IMR-90 (cell line): ENCODE measurements around the gene CREB5. TPM values are rescaled to one million over a fixed set of nuclear protein-coding genes. Genes with fewer than 3 reads are reported as not detected.

Source experiments
- ATAC-seq: fragments of 200-7000 bp; cut with Tn5 transposase; 2 replicates; pipeline ENCODE4 v1.9.1; 2020; ENCODE audit warnings: low read depth, mild to moderate bottlenecking, moderate library complexity
- BruUV-seq: library from RNA; stranded (reverse); fragments of 400-500 nt; replicated peaks from 2 replicates; lab custom pipeline; 2021; lab: Mats Ljungman, UMichigan
- CTCF ChIA-PET: fragments of 300-600 bp; formaldehyde crosslinking; extraction: SDS; loops from one replicate; lab custom pipeline; 2021; ENCODE audit warnings: antibody characterized with exemption; lab: Yijun Ruan, JAX
- POLR2A ChIA-PET: fragments of 300-600 bp; sonication (Branson Sonifier 250); formaldehyde crosslinking; loops from one replicate; lab custom pipeline; 2022; ENCODE audit warnings: antibody characterized with exemption; ENCODE audit not compliant: unreplicated experiment; lab: Charles Lee
- DNase-seq: peaks from one replicate; pipeline ENCODE4 v3.0.0; 2013
- H2AFZ ChIP-seq: replicated peaks from 2 replicates; pipeline ENCODE3; 2013; ENCODE audit warnings: low read length, mild to moderate bottlenecking; ENCODE audit not compliant: poor library complexity
- H2AK5ac ChIP-seq: 2 replicates; pipeline ENCODE4 v1.6.1; 2013; ENCODE audit warnings: low read depth, low read length, inconsistent platforms
- H2AK9ac ChIP-seq: replicated peaks from 2 replicates; pipeline ENCODE3; 2013; ENCODE audit warnings: mild to moderate bottlenecking, low read depth, low read length, moderate library complexity; ENCODE audit not compliant: poor library complexity
- H2BK120ac ChIP-seq: 2 replicates; pipeline ENCODE4 v1.6.1; 2013; ENCODE audit warnings: low read depth, low read length, inconsistent platforms
- H2BK15ac ChIP-seq: 3 replicates; pipeline ENCODE4 v1.6.1; 2013; ENCODE audit warnings: low read depth, low read length, inconsistent platforms
- H2BK20ac ChIP-seq: 2 replicates; pipeline ENCODE4 v1.6.1; 2013; ENCODE audit warnings: low read depth, mild to moderate bottlenecking, inconsistent platforms, low read length, moderate library complexity
- H2BK5ac ChIP-seq: 2 replicates; pipeline ENCODE4 v1.6.1; 2013; ENCODE audit warnings: mild to moderate bottlenecking, low read depth, low read length, inconsistent platforms; ENCODE audit not compliant: poor library complexity, severe bottlenecking
- H3K14ac ChIP-seq: replicated peaks from 2 replicates; pipeline ENCODE4 v1.6.1; 2013; ENCODE audit warnings: low read depth, low read length, inconsistent platforms
- H3K18ac ChIP-seq: 2 replicates; pipeline ENCODE4 v1.6.1; 2013; ENCODE audit warnings: low read depth, low read length, control low read depth
- H3K23ac ChIP-seq: 2 replicates; pipeline ENCODE4 v1.6.1; 2013; ENCODE audit warnings: low read depth, low read length, inconsistent platforms
- H3K27ac ChIP-seq: 2 replicates; pipeline ENCODE4 v1.5.1; 2013; ENCODE audit warnings: mild to moderate bottlenecking, control low read depth, low read length; ENCODE audit not compliant: insufficient read depth
- H3K27me3 ChIP-seq: 2 replicates; pipeline ENCODE4 v1.6.1; 2013; ENCODE audit warnings: low read length; ENCODE audit not compliant: control insufficient read depth, insufficient read depth
- H3K36me3 ChIP-seq: 2 replicates; pipeline ENCODE4 v1.6.1; 2013; ENCODE audit warnings: low read length, mixed read lengths; ENCODE audit not compliant: control insufficient read depth, insufficient read depth
- H3K4ac ChIP-seq: 2 replicates; pipeline ENCODE4 v1.6.1; 2013; ENCODE audit warnings: low read depth, low read length, inconsistent platforms
- H3K4me1 ChIP-seq: 2 replicates; pipeline ENCODE4 v1.6.1; 2013; ENCODE audit warnings: low read length, mixed read lengths; ENCODE audit not compliant: control insufficient read depth, insufficient read depth
- H3K4me2 ChIP-seq: 2 replicates; pipeline ENCODE4 v1.6.1; 2013; ENCODE audit warnings: low read depth, mild to moderate bottlenecking, control low read depth, low read length, moderate library complexity
- H3K4me3 ChIP-seq: 2 replicates; pipeline ENCODE4 v1.5.1; 2013; ENCODE audit warnings: low read depth, mild to moderate bottlenecking, control low read depth, low read length, moderate library complexity; ENCODE audit not compliant: insufficient read depth
- H3K56ac ChIP-seq: 2 replicates; pipeline ENCODE4 v1.6.1; 2013; ENCODE audit warnings: low read length, inconsistent platforms; ENCODE audit not compliant: insufficient read depth; ENCODE audit errors: extremely low read depth
- H3K79me1 ChIP-seq, 2 experiments: 2 replicates each; pipeline ENCODE4 v1.6.1; 2013; ENCODE audit warnings: low read length in 2 of 2, inconsistent platforms in 1 of 2, low read depth in 1 of 2
- H3K9ac ChIP-seq: 2 replicates; pipeline ENCODE4 v1.6.1; 2013; ENCODE audit warnings: low read depth, low read length, control low read depth
- H3K9me1 ChIP-seq: 2 replicates; pipeline ENCODE4 v1.6.1; 2013; ENCODE audit warnings: low read length, inconsistent platforms; ENCODE audit not compliant: insufficient read depth
- H3K9me3 ChIP-seq: 2 replicates; pipeline ENCODE4 v1.6.1; 2013; ENCODE audit warnings: low read length; ENCODE audit not compliant: control insufficient read depth, insufficient read depth
- H4K20me1 ChIP-seq: 2 replicates; pipeline ENCODE4 v1.6.1; 2013; ENCODE audit warnings: low read length, inconsistent platforms; ENCODE audit not compliant: insufficient read depth
- H4K5ac ChIP-seq: 2 replicates; pipeline ENCODE4 v1.6.1; 2013; ENCODE audit warnings: mild to moderate bottlenecking, low read depth, low read length, control low read depth
- H4K8ac ChIP-seq, 2 experiments: 2 replicates each; pipeline ENCODE4 v1.6.1; 2013; ENCODE audit warnings: low read depth in 2 of 2, low read length in 2 of 2, control low read depth in 1 of 2, inconsistent platforms in 1 of 2
- H4K91ac ChIP-seq: 2 replicates; pipeline ENCODE4 v1.6.1; 2013; ENCODE audit warnings: low read depth, low read length, inconsistent platforms; ENCODE audit not compliant: insufficient read depth
- BHLHE40 ChIP-seq: fragments of 150-350 bp; IDR thresholded peaks from 2 replicates; pipeline ENCODE4 v1.6.1; 2016; ENCODE audit warnings: mild to moderate bottlenecking, low read depth, low read length
- CEBPB ChIP-seq: IDR thresholded peaks from 2 replicates; pipeline ENCODE4 v1.6.1; 2012; ENCODE audit warnings: low read depth, low read length, improper control_type of control experiment
- FOS ChIP-seq: fragments of 150-350 bp; IDR thresholded peaks from 2 replicates; pipeline ENCODE4 v1.6.1; 2016; ENCODE audit warnings: low read depth, low read length
- MAFK ChIP-seq: IDR thresholded peaks from 2 replicates; pipeline ENCODE4 v1.6.1; 2012; ENCODE audit warnings: low read depth, low read length, improper control_type of control experiment
- MAZ ChIP-seq: IDR thresholded peaks from 2 replicates; pipeline ENCODE4 v1.6.1; 2012; ENCODE audit warnings: low read depth, mild to moderate bottlenecking, low read length, improper control_type of control experiment, moderate library complexity, borderline replicate concordance
- MXI1 ChIP-seq: IDR thresholded peaks from 2 replicates; pipeline ENCODE4 v1.6.1; 2012; ENCODE audit warnings: low read depth, mild to moderate bottlenecking, low read length, moderate library complexity, borderline replicate concordance
- POLR2A ChIP-seq: IDR thresholded peaks from 2 replicates; pipeline ENCODE4 v1.6.1; 2012; ENCODE audit warnings: mild to moderate bottlenecking, low read depth, low read length
- RCOR1 ChIP-seq: IDR thresholded peaks from 2 replicates; pipeline ENCODE4 v1.6.1; 2012; ENCODE audit warnings: mild to moderate bottlenecking, low read length, improper control_type of control experiment; ENCODE audit not compliant: insufficient replicate concordance
- RFX5 ChIP-seq: IDR thresholded peaks from 2 replicates; pipeline ENCODE4 v1.8.0; 2012; ENCODE audit warnings: low read depth, mild to moderate bottlenecking, low read length, moderate library complexity
- WGBS, 2 experiments: methylation state at CpG; one replicate each; pipeline versions ENCODE4 v1.1.5 to v1.1.7; 2013; ENCODE audit warnings: missing lambda C conversion rate in 2 of 2; ENCODE audit not compliant: insufficient read length in 1 of 2; ENCODE audit errors: extremely low coverage in 2 of 2; 5-methylcytosine and 5-hydroxymethylcytosine counted together
- dilution Hi-C: fragments of 300-500 bp; cut with HindIII; formaldehyde crosslinking; loops from one replicate; pipeline ENCODE4 v1.14.3; 2018; ENCODE audit warnings: low sequenced_read_pairs; ENCODE audit not compliant: unreplicated experiment
- in situ Hi-C: fragments of 300-500 bp; cut with MboI; formaldehyde crosslinking; loops from 3 replicates; pipeline ENCODE4 v1.14.3; 2019; ENCODE audit warnings: low sequenced_read_pairs, inconsistent platforms, mixed read lengths
- intact Hi-C: fragments of 100-400 bp; cut with micrococcal nuclease; formaldehyde crosslinking; loops from 2 replicates; pipeline ENCODE4 v1.10.0; 2022
- polyA plus RNA-seq, 3 experiments: library from polyadenylated mRNA; depleted of rRNA; stranded (reverse); fragments of >200 nt; gene quantifications; 2 replicates each; pipeline ENCODE4 v1.2.3, GENCODE V29; 2012; ENCODE audit warnings: low replicate concordance in 1 of 3
- total RNA-seq: library from RNA; depleted of rRNA; stranded (reverse); fragments of >200 nt; gene quantifications from 2 replicates; pipeline ENCODE4 v1.2.3, GENCODE V29; 2012
- TF ChIP-seq, protein P1 (sequence below): fragments of 150-350 bp; IDR thresholded peaks from 2 replicates; pipeline ENCODE4 v1.6.1; 2017; ENCODE audit warnings: mild to moderate bottlenecking, antibody characterized with exemption, low read length, low read depth
- TF ChIP-seq, protein P2 (sequence below): fragments of 150-350 bp; IDR thresholded peaks from 2 replicates; pipeline ENCODE4 v1.6.1; 2016; ENCODE audit warnings: low read depth, mild to moderate bottlenecking, low read length, moderate library complexity, borderline replicate concordance

The CREB5 gene
- total and polyA plus RNA-seq, 2 of the 4 experiments (the other 2 are of a cell fraction) = 7.3 to 13.1 TPM

DNA sequence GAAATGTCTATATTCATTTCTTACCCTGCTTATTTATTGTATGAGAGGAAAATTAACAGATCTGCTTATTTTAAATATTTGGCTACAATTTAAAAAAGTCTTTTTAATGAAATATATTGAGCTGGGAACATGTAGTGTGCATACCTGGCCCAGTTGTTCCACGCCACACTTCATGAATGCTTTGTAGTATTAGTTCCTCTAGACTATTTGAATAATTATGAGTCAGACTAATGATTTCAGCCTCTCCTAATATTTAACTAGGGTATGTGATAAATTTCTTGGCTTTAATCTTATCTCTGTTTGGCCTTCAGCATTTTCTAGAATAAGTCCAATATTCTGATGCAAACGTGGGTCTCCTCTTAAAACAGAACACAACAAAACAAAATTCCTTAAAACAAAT lies 226.6 kb downstream of the CREB5 start:
- H4K5ac ChIP-seq = no peak overlapping the region
- no peak overlapping the region for H4K91ac ChIP-seq
- BruUV-seq = no TSS peak
- in situ Hi-C loops (no loop called here), intact Hi-C loops (no loop called here), dilution Hi-C loops (no loop called here)
- H3K9me3 ChIP-seq = no peaks in the 10 kb centered on the region
- no peaks in the 10 kb centered on the region for H3K79me1 ChIP-seq
- no peak overlapping the region for H3K9ac ChIP-seq
- H3K18ac ChIP-seq = no peak overlapping the region
- no peak for TF ChIP-seq MXI1
- no peak for TF ChIP-seq MAZ
- no peak for TF ChIP-seq FOS
- TF ChIP-seq MAFK = no peak
- TF ChIP-seq BHLHE40 = no peak
- TF ChIP-seq, protein P1, sequence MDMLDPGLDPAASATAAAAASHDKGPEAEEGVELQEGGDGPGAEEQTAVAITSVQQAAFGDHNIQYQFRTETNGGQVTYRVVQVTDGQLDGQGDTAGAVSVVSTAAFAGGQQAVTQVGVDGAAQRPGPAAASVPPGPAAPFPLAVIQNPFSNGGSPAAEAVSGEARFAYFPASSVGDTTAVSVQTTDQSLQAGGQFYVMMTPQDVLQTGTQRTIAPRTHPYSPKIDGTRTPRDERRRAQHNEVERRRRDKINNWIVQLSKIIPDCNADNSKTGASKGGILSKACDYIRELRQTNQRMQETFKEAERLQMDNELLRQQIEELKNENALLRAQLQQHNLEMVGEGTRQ = no peak
- TF ChIP-seq, protein P2, sequence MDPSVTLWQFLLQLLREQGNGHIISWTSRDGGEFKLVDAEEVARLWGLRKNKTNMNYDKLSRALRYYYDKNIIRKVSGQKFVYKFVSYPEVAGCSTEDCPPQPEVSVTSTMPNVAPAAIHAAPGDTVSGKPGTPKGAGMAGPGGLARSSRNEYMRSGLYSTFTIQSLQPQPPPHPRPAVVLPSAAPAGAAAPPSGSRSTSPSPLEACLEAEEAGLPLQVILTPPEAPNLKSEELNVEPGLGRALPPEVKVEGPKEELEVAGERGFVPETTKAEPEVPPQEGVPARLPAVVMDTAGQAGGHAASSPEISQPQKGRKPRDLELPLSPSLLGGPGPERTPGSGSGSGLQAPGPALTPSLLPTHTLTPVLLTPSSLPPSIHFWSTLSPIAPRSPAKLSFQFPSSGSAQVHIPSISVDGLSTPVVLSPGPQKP = no peak
- no peak for TF ChIP-seq RCOR1
- no peak for TF ChIP-seq POLR2A
- no peak for TF ChIP-seq RFX5
- no peak for TF ChIP-seq CEBPB
- no peaks in the 10 kb centered on the region for H3K36me3 ChIP-seq
- no peak overlapping the region for H2AK9ac ChIP-seq
- no peak overlapping the region for H3K56ac ChIP-seq
- no peak overlapping the region for H3K23ac ChIP-seq
- no peak overlapping the region for H3K4me2 ChIP-seq
- H2AK5ac ChIP-seq = no peak overlapping the region
- H3K4me3 ChIP-seq = no peak overlapping the region
- H3K27ac ChIP-seq = no peak overlapping the region
- H2BK5ac ChIP-seq = no peak overlapping the region
- H3K4me1 ChIP-seq = no peaks in the 10 kb centered on the region
- H2AFZ ChIP-seq = no peak overlapping the region
- no peaks in the 10 kb centered on the region for H3K27me3 ChIP-seq
- ATAC-seq (no peak), DNase-seq (no peak)
- WGBS, 2 experiments = no CpG with 5 or more reads among the region's 2 CpGs
- H3K9me1 ChIP-seq = no peaks in the 10 kb centered on the region
- no peak overlapping the region for H2BK120ac ChIP-seq
- no peak overlapping the region for H2BK15ac ChIP-seq
- no peak overlapping the region for H4K8ac ChIP-seq
- CTCF ChIA-PET = interaction anchor here (1.7 kb wide), 1 partner anchor 283 kb away, joined by 3 read pairs; no protein-coding TSS in a partner anchor
- POLR2A ChIA-PET = no interaction called here
- H2BK20ac ChIP-seq = no peak overlapping the region
- H4K20me1 ChIP-seq = no peaks in the 10 kb centered on the region
- no peak overlapping the region for H3K4ac ChIP-seq
- no peak overlapping the region for H3K14ac ChIP-seq
